Thymus (tissue), 11 donors: ENCODE measurements around the gene ATF3. TPM values are rescaled to one million over a fixed set of nuclear protein-coding genes. Genes with fewer than 3 reads are reported as not detected.

Experiments
- DNase-seq, 9 donors: peaks; one replicate each; pipeline ENCODE4 v3.0.0-alpha.2; 2013; ENCODE audit warnings: low spot score in 9 of 9, low read depth in 6 of 9, missing footprints in 1 of 9
- H3K27ac ChIP-seq, 2 donors: one replicate each; pipeline ENCODE4 v1.5.1; 2013; ENCODE audit warnings: control low read depth in 1 of 2, low read depth in 1 of 2, low read length in 1 of 2, mild to moderate bottlenecking in 1 of 2, moderate library complexity in 1 of 2
- H3K27me3 ChIP-seq, 2 donors: one replicate each; pipeline ENCODE4 v1.5.1; 2013; ENCODE audit warnings: low read length in 1 of 2; ENCODE audit not compliant: control insufficient read depth in 2 of 2, insufficient read depth in 1 of 2
- H3K36me3 ChIP-seq, 2 donors: one replicate each; pipeline ENCODE4 v1.5.1; 2013; ENCODE audit warnings: low read length in 1 of 2, mild to moderate bottlenecking in 1 of 2, moderate library complexity in 1 of 2; ENCODE audit not compliant: control insufficient read depth in 2 of 2, insufficient read depth in 2 of 2
- H3K4me1 ChIP-seq, 2 donors: one replicate each; pipeline ENCODE4 v1.5.1; 2013; ENCODE audit warnings: low read length in 2 of 2; ENCODE audit not compliant: control insufficient read depth in 2 of 2, insufficient read depth in 2 of 2
- H3K4me3 ChIP-seq, 2 donors: one replicate each; pipeline ENCODE4 v1.5.1; 2013; ENCODE audit warnings: low read length in 2 of 2, control low read depth in 1 of 2, mild to moderate bottlenecking in 1 of 2
- H3K9me3 ChIP-seq, 2 donors: one replicate each; pipeline ENCODE4 v1.5.1; 2013; ENCODE audit warnings: low read length in 1 of 2, mild to moderate bottlenecking in 1 of 2; ENCODE audit not compliant: control insufficient read depth in 2 of 2, insufficient read depth in 1 of 2
- WGBS: extraction: QIAGEN DNeasy Blood & Tissue Kit; methylation state at CpG from one replicate; pipeline ENCODE4 v1.1.7; 2013; 5-methylcytosine and 5-hydroxymethylcytosine counted together
- polyA plus RNA-seq: library from polyadenylated mRNA; stranded (reverse); fragments of 200-250 nt; gene quantifications from one replicate; pipeline ENCODE4 v1.2.3, GENCODE V29; 2013
- total RNA-seq: library from RNA; stranded (reverse); fragments of 120-200 nt; gene quantifications from one replicate; pipeline ENCODE4 v1.2.4, GENCODE V29; 2013
- donor health status: healthy.

The ATF3 gene
- total and polyA plus RNA-seq, 2 donors: 4.4 to 34.6 TPM

- Histone ChIP-seq H3K4me3 (peak overlapping the region; percentile 39 to 46), H3K36me3 (no peaks in the 10 kb centered on the region), H3K27me3 (peaks cover 3 to 12% of the 10 kb centered on the region in 2 donors), H3K9me3 (no peaks in the 10 kb centered on the region), H3K27ac (peak overlapping the region; percentile 31 to 48), H3K4me1 (peaks cover 0 to 15% of the 10 kb centered on the region in 2 donors)
- peak in 4 of 9 donors; percentile 34 to 68 (median 39) for DNase-seq
- WGBS: 2% methylated on average over 16 of the region's 16 CpGs
Observed at GRCh38 chr1:212566522-212567479, 41.8 kb upstream of the ATF3 start.

GRCh38 chr1:212567638-212568037, 40.9 kb upstream of the ATF3 start:
- Histone ChIP-seq H3K4me1 (peaks cover 0 to 15% of the 10 kb centered on the region in 2 donors), H3K27me3 (peaks cover 3 to 12% of the 10 kb centered on the region in 2 donors), H3K9me3 (no peaks in the 10 kb centered on the region), H3K36me3 (no peaks in the 10 kb centered on the region), H3K4me3 (no peak overlapping the region), H3K27ac (no peak overlapping the region)
- DNase-seq: no peak
- 96% methylated on average over 3 of the region's 3 CpGs for whole genome bisulfite sequencing

- Histone ChIP-seq H3K27ac (no peak overlapping the region), H3K4me1 (peaks cover 0 to 15% of the 10 kb centered on the region in 2 donors), H3K4me3 (no peak overlapping the region), H3K27me3 (peaks cover 3 to 12% of the 10 kb centered on the region in 2 donors), H3K36me3 (no peaks in the 10 kb centered on the region), H3K9me3 (no peaks in the 10 kb centered on the region)
- DNase-seq: no peak
- 94% methylated on average over 5 of the region's 5 CpGs for WGBS
Observed at GRCh38 chr1:212568978-212569537, 39.5 kb upstream of the ATF3 start.

GRCh38 chr1:212574732-212575131, 33.8 kb upstream of the ATF3 start:
- 96% methylated on average over 3 of the region's 3 CpGs for WGBS
- no peak for DNase-seq
- no peak overlapping the region for H3K27ac ChIP-seq

GRCh38 chr1:212575333-212575732, 33.2 kb upstream of the ATF3 start:
- no peaks in the 10 kb centered on the region for H3K9me3 ChIP-seq
- no peaks in the 10 kb centered on the region for H3K36me3 ChIP-seq
- no peak overlapping the region for H3K27ac ChIP-seq
- no peak for DNase-seq
- no peak overlapping the region for H3K4me3 ChIP-seq
- over 99% methylated on average over 2 of the region's 2 CpGs for WGBS
- H3K4me1 ChIP-seq: no peaks in the 10 kb centered on the region
- H3K27me3 ChIP-seq: no peaks in the 10 kb centered on the region

More at GRCh38 chr1:212574732-212575131, 33.8 kb upstream of the ATF3 start:
- H3K4me1 ChIP-seq: no peaks in the 10 kb centered on the region
- no peaks in the 10 kb centered on the region for H3K36me3 ChIP-seq
- H3K9me3 ChIP-seq: no peaks in the 10 kb centered on the region
- H3K27me3 ChIP-seq: no peaks in the 10 kb centered on the region
- H3K4me3 ChIP-seq: no peak overlapping the region

- no peaks in the 10 kb centered on the region for H3K4me1 ChIP-seq
- H3K9me3 ChIP-seq: no peaks in the 10 kb centered on the region
- H3K27me3 ChIP-seq: no peaks in the 10 kb centered on the region
- no peak overlapping the region for H3K27ac ChIP-seq
- H3K36me3 ChIP-seq: no peaks in the 10 kb centered on the region
- WGBS: 95% methylated on average over 1 of the region's 1 CpG
- no peak overlapping the region for H3K4me3 ChIP-seq
- DNase-seq: no peak
Observed at GRCh38 chr1:212578041-212578440, 30.5 kb upstream of the ATF3 start.

GRCh38 chr1:212581034-212581433, 27.5 kb upstream of the ATF3 start:
- Histone ChIP-seq H3K27ac (no peak overlapping the region), H3K4me1 (no peaks in the 10 kb centered on the region), H3K36me3 (no peaks in the 10 kb centered on the region), H3K27me3 (no peaks in the 10 kb centered on the region), H3K4me3 (no peak overlapping the region), H3K9me3 (no peaks in the 10 kb centered on the region)
- no peak for DNase-seq
- 96% methylated on average over 8 of the region's 8 CpGs for WGBS

GRCh38 chr1:212582291-212582690, 26.3 kb upstream of the ATF3 start:
- no peaks in the 10 kb centered on the region for H3K9me3 ChIP-seq
- no peak overlapping the region for H3K4me3 ChIP-seq
- WGBS: 98% methylated on average over 5 of the region's 5 CpGs
- no peak for DNase-seq
- H3K27me3 ChIP-seq: peaks cover 0 to 2% of the 10 kb centered on the region in 2 donors
- H3K36me3 ChIP-seq: no peaks in the 10 kb centered on the region
- H3K27ac ChIP-seq: no peak overlapping the region
- H3K4me1 ChIP-seq: no peaks in the 10 kb centered on the region
